ENCODE measurements around the gene WWOX. TPM values are rescaled to one million over a fixed set of nuclear protein-coding genes. Genes with fewer than 3 reads are reported as not detected.

Gene WWOX
- total RNA-seq, 3 donors from 2014 or later, result 11.7 to 18.0 (median 13.8) TPM

DNA sequence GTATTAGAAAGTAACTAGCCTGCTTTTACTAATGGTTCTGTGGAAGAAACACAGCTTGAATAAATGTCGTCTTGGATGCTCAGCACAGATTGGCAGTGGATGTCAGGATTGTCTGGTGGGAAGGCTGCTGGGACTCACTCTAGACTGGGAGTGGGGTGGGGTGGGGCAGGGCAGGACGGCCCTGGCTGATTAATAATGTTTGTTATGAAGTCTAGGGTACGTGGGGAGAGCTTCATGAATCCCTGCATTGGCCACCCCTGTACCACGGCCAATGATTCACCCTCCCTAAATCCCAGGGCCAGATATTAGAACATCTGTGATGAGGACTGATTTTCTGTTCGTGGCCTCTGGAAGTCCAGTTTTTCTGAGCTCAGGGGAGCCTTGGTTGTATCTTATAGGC, 421.0 kb downstream of the WWOX start:
- no peaks in the 10 kb centered on the region for H3K4me1 ChIP-seq (ENCODE audit: low read depth)
- no peaks in the 10 kb centered on the region for H3K9me3 ChIP-seq
- H3K4me3 ChIP-seq, result no peak overlapping the region
- ATAC-seq (no peak), DNase-seq (no peak)
- intact Hi-C loops (cut with DNase I, micrococcal nuclease), result no loop called here
- H3K36me3 ChIP-seq (ENCODE audit: low read depth), result no peaks in the 10 kb centered on the region
- TF ChIP-seq, protein P1, sequence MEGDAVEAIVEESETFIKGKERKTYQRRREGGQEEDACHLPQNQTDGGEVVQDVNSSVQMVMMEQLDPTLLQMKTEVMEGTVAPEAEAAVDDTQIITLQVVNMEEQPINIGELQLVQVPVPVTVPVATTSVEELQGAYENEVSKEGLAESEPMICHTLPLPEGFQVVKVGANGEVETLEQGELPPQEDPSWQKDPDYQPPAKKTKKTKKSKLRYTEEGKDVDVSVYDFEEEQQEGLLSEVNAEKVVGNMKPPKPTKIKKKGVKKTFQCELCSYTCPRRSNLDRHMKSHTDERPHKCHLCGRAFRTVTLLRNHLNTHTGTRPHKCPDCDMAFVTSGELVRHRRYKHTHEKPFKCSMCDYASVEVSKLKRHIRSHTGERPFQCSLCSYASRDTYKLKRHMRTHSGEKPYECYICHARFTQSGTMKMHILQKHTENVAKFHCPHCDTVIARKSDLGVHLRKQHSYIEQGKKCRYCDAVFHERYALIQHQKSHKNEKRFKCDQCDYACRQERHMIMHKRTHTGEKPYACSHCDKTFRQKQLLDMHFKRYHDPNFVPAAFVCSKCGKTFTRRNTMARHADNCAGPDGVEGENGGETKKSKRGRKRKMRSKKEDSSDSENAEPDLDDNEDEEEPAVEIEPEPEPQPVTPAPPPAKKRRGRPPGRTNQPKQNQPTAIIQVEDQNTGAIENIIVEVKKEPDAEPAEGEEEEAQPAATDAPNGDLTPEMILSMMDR (IDR thresholded peaks at IDR 0.05), result no peak

DNA sequence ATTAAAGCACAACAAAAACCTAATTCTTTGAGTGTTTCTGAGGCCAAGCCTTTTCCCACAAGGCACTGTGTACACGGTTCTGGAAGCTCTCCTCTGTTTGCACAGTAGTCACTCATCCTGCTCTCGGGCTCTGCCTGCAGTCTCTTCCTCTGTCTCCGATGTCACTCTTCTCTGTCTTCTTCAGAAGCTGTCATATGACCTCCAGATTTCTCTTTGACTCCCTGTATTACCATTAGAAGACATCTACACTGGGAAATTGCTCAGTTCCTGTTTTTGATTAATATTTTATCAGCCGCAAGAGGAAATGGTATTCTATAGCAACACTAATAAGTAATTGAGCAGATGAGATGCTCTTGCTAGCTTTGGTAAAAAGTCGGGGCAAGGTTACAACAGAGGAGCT, 422.9 kb downstream of the WWOX start:
- Histone ChIP-seq H3K4me1 (ENCODE audit: low read depth) (no peaks in the 10 kb centered on the region), H3K4me3 (no peak overlapping the region), H3K36me3 (ENCODE audit: low read depth) (no peaks in the 10 kb centered on the region), H3K9me3 (no peaks in the 10 kb centered on the region)
- intact Hi-C loops (cut with DNase I, micrococcal nuclease), result no loop called here
- no peak for DNase-seq
- ATAC-seq, result no peak
- TF ChIP-seq, protein P1 (IDR thresholded peaks at IDR 0.05), result no peak

DNA sequence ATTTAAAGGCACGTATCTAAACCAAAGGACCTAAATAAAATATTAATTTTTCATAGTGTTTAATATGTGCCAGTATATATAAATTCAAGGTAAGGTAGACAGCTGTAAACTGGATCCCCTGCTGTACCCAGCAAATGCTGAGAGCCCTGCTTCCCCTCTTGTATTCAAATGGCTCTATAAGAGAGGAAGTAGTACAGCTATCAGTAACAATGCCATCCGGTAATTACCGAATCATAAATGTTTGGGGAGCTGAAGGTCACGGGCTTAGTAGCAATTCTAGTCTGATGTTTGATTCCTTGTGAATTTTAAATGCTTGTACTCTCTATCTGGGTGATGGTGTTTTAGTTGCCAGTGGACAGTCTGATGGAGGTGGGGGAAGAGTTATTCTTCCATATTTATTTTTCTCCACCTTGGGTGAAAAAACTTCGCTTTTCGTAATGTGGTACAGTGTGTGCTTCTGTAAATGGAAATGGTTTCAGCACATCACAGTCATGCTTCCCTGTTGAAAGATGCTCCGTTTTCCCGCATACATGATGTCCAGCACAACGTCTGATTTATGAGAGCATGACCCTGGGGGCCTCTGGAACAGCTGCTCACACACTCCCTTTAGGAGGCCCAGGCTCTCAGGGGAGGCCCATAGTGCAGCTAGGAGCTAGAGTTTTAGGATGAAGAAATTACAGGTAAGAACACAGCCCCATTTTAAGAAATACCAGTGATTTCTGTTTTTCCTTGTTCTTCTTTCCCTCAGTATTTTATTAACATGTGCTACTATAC, 423.9 kb downstream of the WWOX start:
- H3K9me3 ChIP-seq, result no peaks in the 10 kb centered on the region
- intact Hi-C loops (cut with DNase I, micrococcal nuclease), result no loop called here
- TF ChIP-seq, protein P1 (IDR thresholded peaks at IDR 0.05), result no peak
- H3K36me3 ChIP-seq (ENCODE audit: low read depth), result no peaks in the 10 kb centered on the region
- DNase-seq (no peak), ATAC-seq (no peak)
- H3K4me1 ChIP-seq (ENCODE audit: low read depth), result no peaks in the 10 kb centered on the region
- no peak overlapping the region for H3K4me3 ChIP-seq

DNA sequence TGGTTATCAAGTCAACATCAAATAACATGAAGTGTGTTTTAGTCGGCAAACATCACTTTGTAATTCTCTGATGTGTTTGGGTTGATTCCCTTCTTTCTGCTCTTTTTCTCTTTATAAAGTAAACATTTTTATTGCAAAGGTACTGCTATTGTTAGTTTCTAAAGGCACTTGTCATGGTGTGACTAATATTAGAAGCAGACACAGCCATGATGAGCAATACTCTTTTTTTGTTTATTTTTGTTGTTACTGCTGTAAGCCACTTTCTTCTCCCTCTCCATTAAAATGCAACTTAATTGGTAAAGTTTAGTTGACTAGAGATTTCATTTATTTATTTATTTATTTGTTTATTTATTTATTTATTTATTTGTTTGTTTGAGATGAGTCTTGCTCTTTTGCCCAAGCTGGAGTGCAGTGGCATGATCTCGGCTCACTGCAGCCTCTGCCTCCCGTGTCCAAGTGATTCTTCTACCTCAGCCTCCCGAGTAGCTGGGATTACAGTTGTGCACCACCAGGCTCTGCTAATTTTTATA, 424.7 kb downstream of the WWOX start:
- ATAC-seq (no peak), DNase-seq (no peak)
- Histone ChIP-seq H3K36me3 (ENCODE audit: low read depth) (no peaks in the 10 kb centered on the region), H3K4me3 (no peak overlapping the region), H3K4me1 (ENCODE audit: low read depth) (no peaks in the 10 kb centered on the region), H3K9me3 (no peaks in the 10 kb centered on the region)
- TF ChIP-seq, protein P1 (IDR thresholded peaks at IDR 0.05), result no peak
- intact Hi-C loops (cut with DNase I, micrococcal nuclease), result no loop called here

DNA sequence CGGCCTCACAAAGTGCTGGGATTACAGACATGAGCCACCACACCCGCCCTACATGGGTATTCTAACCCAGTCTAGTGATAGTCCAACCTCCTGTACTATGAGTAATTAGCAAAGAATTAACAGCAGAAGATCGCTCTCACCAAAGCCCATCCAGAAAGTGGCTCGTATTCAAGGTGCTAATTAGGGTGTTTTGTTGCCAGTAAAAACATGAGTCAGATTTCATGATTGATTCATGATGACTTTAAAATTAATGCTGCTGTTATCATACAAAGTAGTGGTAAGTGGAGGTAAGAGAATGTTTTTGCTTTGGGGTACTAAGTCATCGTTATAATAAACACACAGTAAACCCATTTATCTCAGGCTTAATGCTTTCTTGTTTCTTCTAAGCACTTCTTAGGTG, 428.8 kb downstream of the WWOX start:
- no peaks in the 10 kb centered on the region for H3K9me3 ChIP-seq
- no peaks in the 10 kb centered on the region for H3K36me3 ChIP-seq (ENCODE audit: low read depth)
- ATAC-seq (no peak), DNase-seq (no peak)
- H3K4me1 ChIP-seq (ENCODE audit: low read depth), result no peaks in the 10 kb centered on the region
- intact Hi-C loops (cut with DNase I, micrococcal nuclease), result no loop called here
- H3K4me3 ChIP-seq, result no peak overlapping the region
- TF ChIP-seq, protein P1 (IDR thresholded peaks at IDR 0.05), result no peak
